Urothelium cell line (cell line): ENCODE results near the gene MTA1.

Experiments
- DNase-seq: peaks from one replicate; pipeline ENCODE4 v3.0.0; 2011; ENCODE audit warnings: low spot score, mixed read lengths
- FAIRE-seq: peaks from 2 replicates; lab custom pipeline; 2011; peaks lifted over from hg19 to GRCh38; lab: Jason Lieb, UNC

Gene MTA1

DNA sequence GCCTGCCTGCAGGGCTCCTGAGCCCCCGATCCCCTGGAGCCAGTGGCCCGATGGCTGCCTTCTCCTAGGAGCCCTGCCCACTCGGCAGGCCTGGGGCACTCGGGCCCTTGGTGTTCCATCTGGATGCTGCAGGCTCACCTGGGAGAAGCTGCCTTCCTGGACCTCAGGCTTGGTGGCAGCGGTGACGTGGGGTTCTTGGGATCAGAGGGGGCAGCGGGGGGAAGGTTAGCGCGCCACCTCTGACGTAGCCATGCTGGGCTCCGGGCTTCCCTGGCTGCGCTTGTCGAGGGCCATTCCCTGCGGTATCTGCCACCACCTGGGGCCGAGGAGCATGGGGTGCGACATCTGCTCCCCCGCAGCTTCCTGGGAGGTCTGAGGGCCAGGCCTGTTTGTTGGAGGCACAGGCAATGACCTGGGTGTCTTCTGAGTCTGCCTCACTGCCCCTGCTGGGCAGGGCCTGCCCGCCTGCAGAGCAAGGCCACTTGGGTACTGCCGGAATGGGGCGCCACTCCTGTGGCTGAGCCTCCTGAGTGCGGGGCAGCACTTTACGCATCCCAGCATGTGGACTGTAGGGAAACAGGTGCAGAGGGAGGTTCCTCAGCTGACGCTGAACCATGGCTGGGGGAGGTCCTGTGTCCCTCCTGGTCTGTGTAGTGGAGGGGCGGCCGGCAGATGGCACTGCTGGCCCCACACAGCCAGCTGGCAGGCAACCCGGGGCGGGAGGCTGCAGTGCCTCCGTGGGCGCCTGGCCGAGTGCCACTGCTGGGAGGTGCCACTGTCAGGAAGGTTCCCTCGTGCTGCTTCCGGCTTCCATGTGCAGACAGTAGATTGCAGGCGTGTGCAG, 20.3 kb downstream of the MTA1 start:
- FAIRE-seq, result no peak
- no peak for DNase-seq

DNA sequence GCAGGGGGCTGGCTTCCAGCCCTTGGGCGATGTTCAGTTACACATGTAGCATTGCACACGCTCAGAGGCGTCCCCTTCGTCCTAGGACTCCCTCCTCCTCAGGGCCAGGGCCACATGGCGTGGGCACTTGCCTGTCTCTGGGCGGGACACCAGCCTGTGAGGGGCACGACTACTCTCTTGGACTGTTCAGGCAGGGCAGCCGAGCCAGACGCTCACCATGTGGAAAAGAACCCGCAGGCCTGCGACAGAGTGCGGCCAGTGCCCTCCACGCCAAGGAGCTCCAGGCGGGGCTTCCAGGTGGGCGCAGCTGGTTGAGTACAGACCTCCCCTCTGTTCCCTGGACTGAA, 20.9 kb downstream of the MTA1 start:
- DNase-seq, result no peak
- no peak for FAIRE-seq

DNA sequence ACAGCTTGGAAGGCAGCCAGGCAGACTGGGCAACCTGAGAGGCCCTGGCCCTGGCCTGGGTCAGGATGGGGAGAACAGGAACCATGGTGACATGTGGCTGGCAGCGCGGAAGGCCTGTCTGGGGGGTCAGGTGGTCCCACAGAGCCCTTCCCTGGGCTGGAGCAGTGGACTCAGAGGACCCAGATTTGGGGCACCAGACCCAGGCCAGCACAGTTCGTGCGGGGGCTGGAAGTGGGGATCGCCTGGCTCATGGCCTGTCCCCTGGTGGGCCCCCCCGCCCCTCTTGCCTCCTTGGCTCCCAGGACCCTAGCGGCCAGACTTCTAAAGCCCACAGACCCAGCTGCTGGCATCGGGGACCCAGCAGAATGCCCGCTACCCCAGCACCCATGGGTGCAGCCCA, 21.4 kb downstream of the MTA1 start:
- DNase-seq, result no peak
- no peak for FAIRE-seq

DNA sequence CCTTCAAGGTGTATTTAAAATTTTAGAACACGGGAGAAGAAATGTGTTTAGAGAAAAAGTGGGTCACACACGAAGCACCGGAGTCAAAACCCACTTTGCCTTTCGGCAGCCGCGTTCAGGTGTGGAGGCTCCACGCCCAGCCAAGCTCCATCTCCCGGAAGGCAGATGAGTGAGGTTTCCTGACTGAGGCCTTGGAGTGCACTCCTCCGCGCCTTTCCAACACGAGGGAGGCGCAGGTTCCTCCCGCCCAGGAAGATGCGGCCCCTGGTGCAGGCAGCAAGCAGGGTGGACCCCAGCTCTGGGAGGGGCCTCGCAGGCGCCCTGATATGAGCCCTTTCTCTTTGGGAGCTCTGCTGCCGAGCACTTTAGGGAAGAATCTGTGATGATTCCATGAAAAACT, 22.5 kb downstream of the MTA1 start:
- FAIRE-seq (no peak), DNase-seq (no peak)

DNA sequence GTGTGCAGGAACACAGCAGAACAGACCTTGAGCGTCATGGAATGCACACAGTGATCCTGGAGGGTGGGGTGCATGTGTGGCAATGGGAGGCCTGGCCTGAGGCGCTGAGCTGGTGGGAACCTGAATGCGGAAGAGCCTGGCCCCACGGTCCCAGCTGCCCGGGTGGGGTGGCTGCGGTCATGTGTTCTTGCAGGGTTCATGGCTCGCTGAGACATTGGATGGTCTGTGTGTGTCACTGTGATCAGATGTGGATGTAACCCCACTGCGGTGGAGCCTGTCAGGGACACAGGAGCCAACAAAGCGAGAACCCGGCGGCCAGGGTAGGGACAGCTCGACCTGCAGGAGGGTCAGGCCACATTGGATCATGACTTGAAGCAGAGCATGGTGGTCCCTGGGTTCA, 23.2 kb downstream of the MTA1 start:
- FAIRE-seq (no peak), DNase-seq (no peak)

DNA sequence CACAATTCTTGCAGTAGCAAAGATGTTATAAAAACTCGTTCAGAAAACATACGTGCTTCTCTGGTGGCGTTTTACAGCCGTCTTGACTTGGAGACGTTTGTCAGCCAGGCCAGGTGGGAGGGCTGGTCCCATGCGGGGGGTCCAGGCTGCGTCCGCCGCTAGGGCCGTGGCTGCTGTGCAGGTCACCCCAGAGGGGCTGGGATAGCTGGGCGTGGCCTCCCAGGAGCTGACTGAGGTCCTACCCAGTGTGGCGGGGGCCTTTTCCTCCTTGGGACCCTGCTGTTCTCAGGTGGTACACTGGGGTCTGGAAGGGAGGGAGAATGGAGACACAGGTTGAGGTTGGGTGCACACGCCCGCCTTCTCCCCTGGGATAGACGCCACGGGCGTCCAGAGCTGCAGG, 25.2 kb downstream of the MTA1 start:
- no peak for FAIRE-seq
- DNase-seq, result no peak

DNA sequence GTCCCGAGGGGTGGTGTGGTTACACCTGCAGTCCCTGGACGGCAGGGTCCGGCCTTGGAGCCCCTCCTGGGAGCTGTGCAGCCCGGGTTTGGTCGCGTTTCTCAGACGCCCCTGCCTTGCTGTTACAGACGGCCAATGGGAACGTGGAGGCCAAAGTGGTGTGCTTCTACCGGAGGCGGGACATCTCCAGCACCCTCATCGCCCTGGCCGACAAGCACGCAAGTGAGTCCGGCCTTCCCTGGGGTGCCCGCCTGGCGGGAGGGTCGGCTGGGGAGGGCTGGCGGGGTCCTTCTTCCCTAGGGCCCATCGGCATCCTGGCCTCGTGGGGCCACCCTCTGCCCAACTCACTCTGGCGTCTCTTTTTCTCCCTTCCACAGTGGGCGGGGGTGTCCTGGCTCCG, 25.7 kb downstream of the MTA1 start:
- DNase-seq, result no peak
- no peak for FAIRE-seq

DNA sequence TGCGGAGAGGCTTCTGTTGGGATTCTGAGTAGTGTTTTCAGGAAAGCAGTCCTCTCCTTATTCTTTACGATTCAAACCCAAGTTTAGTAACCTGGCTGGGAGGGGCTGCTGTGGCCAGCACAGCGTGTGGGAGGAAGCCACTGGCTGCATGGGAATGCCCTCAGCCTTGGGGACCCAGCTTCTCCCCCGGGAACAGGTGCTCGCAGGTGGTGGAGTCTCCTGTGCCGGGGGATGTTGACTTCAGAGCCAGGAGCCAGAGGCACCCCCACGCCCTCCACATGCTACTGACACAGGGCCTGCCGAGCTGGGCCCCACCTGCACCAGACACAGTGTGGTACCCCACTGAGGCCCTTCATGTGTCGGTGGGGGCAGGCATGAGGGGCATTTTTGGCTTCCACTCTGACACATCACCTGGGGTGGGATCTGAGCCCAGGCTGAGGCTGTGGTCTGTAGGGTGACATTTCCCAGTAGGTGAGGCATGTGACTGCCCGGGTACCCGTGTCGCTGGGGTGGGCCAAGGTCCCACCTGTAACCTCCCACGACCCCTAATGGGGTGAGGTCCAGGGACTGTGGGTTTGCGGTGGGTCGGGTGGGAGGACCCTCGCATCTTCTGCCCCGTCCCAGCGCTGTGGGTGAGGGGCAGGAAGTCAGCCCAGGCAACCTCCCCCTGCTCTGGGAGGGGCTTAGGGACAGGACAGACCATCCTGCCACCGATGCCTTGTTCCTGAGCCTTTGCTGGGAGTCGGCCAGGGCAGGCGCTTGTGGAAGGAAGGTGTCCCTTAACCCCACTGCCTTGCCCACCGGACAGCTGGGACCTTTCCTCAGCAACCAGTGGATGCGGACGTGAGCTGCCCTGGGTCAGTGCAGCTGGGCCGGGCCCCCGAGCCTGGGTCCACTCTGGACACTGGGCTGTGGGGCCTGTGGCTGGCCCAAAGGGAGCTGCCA, 26.5 kb downstream of the MTA1 start:
- FAIRE-seq, result no peak

DNA sequence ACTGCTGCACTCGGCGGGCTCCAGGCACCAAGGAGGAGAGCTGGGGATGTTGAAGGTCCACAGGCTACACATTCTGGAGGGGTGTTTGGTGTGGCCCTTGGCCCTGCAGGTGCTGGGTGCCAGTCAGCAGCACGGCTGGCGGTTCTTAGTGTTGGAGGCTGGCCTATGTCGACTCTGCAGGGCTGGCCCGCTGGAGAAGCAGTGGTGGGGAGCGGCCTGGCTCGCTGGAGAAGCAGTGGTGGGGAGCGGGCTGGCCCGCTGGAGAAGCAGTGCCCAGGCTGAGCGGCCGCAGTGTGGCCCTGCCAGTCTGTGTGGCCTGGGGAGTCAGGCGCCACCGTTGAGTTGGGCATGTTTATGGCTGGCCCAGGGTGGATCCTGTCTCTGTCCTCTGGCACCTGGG, 27.3 kb downstream of the MTA1 start:
- DNase-seq, result no peak
- FAIRE-seq, result no peak

More for the DNA sequence above, 26.5 kb downstream of the MTA1 start:
- DNase-seq, result no peak

DNA sequence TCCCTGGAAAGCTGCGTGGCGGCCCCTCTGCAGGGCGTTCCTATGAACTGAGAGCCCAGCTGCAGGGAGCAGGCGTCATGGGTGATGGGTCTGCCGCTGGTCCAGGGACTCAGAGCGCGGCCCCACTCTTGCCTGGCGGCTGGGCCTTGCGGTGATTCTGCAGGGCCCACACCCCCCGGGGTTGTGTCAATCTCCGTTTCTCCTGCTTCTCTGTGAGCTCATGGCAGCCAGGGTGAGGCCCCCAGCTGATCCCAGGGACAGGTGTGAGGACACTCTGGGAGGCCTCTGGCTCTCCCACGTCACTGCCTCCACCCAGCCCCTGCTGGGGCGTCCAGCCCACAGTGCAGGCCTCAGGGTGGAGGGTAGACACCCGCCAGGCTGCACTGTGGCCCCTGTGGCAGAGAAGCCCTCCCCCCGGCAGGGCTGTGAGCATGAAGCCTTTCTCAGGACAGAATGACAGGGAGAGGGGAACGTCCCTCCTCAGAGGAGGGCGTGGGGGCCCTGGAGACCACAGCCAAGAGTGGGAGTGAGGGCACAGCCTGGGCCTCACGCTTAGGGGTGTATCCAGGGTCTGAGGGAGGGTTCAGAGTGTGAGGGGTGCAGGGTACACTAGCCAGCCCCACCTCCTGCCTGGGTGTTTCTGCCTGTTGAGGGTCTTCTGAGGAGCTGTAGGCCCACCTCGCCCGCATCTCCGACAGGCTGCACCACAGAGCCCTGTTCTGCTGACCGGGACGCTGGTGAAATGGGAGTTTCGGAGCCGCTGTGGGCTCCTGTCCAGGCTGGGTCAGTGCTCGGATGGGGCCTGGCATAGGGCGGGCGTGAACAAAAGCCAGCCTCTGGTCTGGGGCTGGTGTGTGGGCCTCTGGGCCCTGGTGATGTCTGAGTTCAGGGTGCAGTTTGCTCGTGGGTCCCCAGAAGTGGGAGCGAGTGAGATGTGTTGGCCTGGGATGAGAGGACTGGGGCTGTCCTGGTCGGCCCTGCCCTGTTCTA, 28.3 kb downstream of the MTA1 start:
- DNase-seq, result no peak
- FAIRE-seq, result no peak

DNA sequence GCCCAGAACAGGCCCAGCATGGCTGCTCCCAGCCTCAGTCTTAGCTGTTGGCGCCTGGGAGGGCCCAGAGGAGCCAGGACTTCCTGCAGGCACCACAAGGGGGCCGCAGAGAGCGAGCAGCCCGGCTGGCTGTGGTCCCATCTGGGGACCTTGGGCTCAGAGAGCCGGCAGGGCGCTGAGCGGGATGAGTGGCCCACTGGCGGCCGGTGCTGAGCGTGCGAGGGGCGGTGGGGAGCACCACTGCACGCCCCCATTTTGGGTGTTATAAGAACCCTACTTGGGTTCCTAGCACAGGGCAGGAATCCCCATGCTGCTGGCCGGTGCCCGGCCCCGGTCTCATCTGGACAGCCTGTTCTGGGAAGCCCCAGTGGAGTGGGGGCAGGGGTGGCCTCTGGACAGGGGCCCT, 29.1 kb downstream of the MTA1 start:
- FAIRE-seq (no peak), DNase-seq (peak; percentile 61)

DNA sequence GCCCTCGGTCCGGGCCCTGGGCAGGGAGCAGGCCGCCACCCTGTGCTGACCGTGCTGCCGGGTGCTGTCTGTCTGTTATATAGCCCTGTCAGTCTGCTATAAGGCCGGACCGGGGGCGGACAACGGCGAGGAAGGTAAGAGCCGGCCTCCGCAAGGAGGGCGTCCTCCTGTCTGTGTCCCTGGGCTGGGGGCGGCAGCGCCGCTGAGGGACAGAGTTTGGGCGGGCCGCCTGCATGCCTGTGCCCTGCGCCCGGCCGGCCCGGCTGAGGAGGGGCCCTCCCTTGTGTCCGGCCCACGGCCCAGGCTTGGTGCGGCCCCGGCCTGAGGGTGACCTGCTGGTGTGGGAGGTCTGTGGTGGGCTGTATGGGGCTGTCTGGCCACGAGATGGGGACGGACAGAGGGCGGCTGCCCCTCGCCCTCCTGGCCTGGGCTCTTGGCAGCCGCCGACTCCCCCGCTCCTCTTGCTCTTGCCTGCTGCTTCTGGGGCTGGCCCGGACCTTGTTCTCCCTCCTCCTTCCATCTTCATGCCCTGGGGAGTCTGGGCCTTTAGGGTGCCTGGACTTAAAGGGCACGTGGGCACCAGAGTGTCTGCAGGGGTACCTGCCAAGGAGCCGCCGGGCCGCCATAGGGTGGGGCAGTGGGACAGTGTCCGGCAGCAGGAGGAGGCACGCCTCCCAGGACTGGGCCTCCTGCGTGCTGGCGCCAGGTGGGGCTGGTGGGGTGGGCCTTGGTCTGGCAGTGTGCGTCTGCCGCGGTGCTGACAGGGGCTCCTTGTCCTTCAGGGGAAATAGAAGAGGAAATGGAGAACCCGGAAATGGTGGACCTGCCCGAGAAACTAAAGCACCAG, 29.9 kb downstream of the MTA1 start:
- no peak for DNase-seq
- no peak for FAIRE-seq

DNA sequence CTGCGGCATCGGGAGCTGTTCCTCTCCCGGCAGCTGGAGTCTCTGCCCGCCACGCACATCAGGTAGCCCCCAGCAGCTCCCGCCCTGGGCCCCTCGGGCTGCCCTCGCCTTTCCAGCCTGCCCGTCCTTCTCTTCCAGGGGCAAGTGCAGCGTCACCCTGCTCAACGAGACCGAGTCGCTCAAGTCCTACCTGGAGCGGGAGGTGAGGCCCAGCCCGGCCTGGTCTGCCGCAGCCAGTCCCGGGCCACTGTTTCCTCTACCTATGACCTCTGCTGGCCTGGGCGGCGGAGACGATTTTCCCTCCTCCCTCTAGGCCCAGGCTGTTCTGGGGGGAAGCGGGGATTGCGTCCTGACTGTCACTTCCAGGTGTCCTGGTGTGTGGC, 30.5 kb downstream of the MTA1 start:
- DNase-seq, result no peak
- no peak for FAIRE-seq

DNA sequence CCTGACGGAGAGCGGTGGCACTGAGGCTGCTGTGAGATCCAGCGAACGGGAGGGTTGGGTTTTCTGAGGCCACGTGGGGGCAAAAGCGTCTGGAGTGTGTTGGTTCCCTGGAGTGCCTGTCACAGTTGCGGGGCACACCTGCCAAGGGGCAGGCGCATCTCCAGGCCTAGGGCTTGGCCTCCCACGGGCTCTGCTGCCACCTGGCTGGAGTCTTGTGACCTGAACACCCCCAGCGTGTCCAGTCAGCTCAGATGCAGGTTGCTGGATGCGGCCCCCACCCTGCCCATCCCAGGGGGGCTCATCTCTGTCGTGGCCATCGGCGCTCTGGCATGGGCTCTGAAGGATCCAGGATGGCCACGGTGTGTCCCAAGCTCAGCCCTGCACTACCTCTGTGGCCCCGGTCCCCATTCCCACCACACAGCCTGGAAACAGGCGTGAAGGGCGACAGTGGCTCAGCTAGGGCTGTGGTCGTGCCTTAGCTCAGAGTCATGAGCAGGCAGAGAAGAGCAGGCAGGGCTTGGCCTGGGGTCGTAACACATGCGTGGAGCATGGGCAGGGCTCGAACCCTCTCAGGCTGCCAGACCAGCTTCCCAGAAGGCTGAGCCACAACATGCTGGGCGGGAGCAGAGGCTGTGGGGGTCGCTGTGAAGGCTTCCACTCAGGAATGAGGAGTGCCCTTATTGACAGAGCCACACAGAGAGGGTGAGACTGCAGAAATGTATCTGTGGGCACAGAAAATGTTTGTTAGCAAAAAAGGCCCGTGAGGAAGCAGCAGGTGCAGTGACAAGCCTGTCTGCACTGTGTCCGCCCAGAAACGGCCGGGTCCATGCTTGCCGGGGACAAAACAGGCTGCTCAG, 31.5 kb downstream of the MTA1 start:
- DNase-seq, result no peak
- no peak for FAIRE-seq

DNA sequence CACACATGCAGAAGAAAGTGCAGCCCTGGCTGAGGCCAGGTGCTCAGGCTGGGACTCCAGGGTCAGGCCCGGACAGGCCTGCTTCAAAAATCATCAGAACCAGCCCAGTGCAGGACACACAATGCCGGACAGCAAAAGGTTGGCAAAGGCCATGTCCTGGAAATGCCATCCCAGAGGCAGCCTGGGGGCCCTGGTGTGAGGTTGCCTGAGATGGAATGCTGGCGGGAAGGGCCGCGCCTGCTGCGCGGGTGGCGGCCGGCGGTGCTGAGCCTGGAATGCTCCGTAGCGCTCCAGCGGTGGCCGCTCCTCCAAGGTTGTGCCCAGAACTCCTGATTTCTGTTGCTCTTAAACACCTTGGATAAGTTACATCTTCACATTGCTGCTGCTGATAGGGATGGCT, 33.3 kb downstream of the MTA1 start:
- FAIRE-seq, result no peak
- no peak for DNase-seq

DNA sequence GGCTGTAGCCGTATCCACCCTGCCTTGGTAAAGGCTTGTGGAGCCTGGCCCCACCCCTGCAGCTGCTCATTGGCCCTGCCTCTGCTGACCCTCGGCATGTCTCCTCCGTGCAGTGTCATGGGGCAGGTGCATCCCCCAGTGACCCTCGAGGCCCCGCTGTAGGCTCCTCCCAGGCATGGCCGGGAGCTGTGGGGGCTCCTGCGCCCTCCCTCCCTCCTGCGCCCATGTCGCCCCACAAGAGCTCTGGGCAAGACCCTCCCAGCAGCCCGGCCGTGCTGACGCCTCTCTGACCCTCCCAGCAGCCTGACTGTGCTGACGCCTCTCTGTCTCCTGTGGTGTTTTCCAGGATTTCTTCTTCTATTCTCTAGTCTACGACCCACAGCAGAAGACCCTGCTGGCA, 34.2 kb downstream of the MTA1 start:
- no peak for FAIRE-seq

DNA sequence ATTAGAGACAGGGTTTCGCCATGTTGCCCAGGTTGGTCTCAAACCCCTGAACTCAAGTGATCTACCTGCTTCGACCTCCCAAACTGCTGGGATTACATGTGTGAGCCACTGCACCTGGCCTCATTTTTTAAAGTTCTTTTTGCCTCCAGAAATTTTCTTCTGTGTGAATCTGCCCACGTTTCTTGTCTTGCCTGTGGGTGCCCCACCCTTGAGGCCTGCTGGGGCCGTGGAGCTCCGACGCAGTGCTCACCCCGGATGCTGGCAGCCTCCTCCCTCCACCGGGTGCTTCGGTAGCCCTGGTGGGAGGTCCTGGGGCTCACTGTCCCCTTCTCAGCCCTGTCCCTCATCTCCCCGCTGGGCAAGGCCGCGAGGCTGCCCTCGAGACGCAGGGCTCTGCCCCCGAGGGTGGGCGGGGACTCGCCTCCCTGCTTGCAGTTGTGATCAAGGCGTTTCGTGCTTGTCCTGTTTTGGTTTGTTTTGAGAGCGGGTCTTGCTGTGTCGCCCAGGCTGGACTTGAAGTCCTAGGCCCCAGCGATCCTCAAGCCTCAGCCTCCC, 35.5 kb downstream of the MTA1 start:
- DNase-seq, result no peak
- FAIRE-seq, result no peak

More for the DNA sequence above, 34.2 kb downstream of the MTA1 start:
- DNase-seq, result no peak

DNA sequence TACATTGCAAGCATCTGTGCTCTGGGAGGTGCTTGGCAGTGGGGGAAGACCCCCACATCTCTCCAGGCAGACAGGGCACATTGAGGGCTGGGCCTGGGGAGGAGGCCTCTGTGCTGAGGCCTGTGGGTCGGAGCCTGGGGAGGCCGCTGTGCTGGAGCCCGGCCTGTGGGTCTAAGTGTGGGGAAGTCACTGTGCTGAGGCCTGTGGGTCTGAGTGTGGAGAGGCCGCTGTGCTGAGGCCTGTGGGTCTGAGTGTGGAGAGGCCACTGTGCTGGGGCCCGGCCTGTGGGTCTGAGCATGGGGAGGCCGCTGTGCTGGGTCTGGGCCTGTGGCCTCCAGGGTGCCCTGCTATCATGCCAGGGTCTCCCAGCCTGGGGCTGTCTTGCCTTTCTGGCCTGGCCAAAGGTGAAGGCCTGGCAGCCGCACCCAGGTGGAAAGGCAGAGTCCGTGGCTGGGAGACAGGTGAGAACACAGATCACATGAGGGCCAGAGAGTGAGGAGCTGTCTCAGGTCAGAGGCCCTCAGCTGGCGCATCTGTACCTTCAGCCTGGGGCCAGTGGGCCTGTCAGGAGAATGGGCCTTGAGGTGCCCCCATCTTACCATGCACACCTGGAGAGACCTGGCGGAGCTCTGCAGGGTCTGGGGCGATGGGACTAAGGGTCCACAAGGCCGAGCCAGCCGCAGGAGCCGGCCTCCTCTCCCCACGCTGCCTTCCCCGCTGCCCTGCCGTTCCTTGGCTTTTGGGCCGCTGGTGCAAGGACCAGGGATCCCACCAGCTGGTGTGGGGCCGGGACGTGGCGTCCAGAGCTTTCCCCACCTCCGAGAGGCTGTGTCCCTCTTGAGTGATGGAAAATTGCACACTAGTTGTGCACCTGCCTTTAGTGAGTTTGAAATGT, 36.4 kb downstream of the MTA1 start:
- no peak for DNase-seq
- no peak for FAIRE-seq
